Vagina (tissue), 2 donors: ENCODE data around the gene PRKCB.
"Not testable (repeated sequence)": the region's sequence is repeated elsewhere in the genome, so short reads cannot be mapped to it uniquely, and the experiment has no call there.

ENCODE experiments used
- CTCF ChIP-seq, 3 experiments: fragments of 450-650 bp in 2 of 3; fragments of 200-600 bp in 1 of 3; sonication (generic) in 1 of 3; IDR thresholded peaks; one replicate each; pipeline ENCODE4 v1.5.1; 2017 to 2019; ENCODE audit warnings: antibody characterized with exemption in 3 of 3, mild to moderate bottlenecking in 2 of 3, moderate library complexity in 2 of 3
- POLR2A ChIP-seq, 2 donors: fragments of 450-650 bp; IDR thresholded peaks; one replicate each; pipeline ENCODE4 v1.6.1; 2017; ENCODE audit warnings: antibody characterized with exemption in 2 of 2, mild to moderate bottlenecking in 2 of 2, moderate library complexity in 2 of 2
- POLR2AphosphoS5 ChIP-seq, 2 donors: sonication (generic); formaldehyde crosslinking; IDR thresholded peaks; one replicate each; pipeline ENCODE4 v1.9.0; 2017; ENCODE audit warnings: antibody characterized with exemption in 2 of 2, mild to moderate bottlenecking in 2 of 2, low read depth in 1 of 2; ENCODE audit not compliant: insufficient read depth in 1 of 2

GRCh38 chr16:24029841-24030240 lies 194.1 kb downstream of the PRKCB start:
- TF ChIP-seq POLR2A (IDR thresholded peaks at IDR 0.05); CTCF (IDR thresholded peaks at IDR 0.05); POLR2AphosphoS5 (IDR thresholded peaks at IDR 0.05; ENCODE audit: insufficient read depth in 1 of 2, low read depth in 1 of 2): not testable (repeated sequence)
